ENCODE results near the gene THAP12.

DNA sequence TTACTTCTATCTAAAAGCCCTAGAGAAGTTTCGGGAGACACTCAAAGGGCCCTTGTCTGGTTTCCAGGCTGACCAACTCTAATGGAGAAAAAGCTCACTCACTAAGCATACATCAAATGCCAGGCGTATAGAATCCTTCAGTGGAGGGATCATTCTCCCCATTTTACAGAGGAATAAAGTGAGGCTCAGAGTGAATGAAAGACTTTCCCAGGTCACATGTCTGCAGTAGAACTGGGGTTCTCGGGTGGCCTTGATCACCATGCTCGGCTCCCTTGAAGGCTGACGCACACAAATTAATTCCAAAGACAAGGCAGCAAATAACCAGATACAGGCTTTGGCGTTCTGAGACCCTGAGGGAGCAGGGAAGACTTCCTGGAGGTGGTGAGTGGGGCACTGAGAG is 60.0 kb downstream of the THAP12 start:
- TF ChIP-seq POLR2AphosphoS5 (IDR thresholded peaks at IDR 0.05; ENCODE audit: borderline replicate concordance, low read depth, low read length) (no peak), EZH2 (IDR thresholded peaks at IDR 0.05) (no peak)

Data from SK-N-MC (cell line).